IMR-90 (cell line): ENCODE data around the gene FIGLA. TPM values are rescaled to one million over a fixed set of nuclear protein-coding genes. Genes with fewer than 3 reads are reported as not detected.

Experiments
- ATAC-seq: fragments of 200-7000 bp; cut with Tn5 transposase; 2 replicates; pipeline ENCODE4 v1.9.1; 2020; ENCODE audit warnings: low read depth, mild to moderate bottlenecking, moderate library complexity
- BruUV-seq: library from RNA; stranded (reverse); fragments of 400-500 nt; replicated peaks from 2 replicates; lab custom pipeline; 2021; lab: Mats Ljungman, UMichigan
- CTCF ChIA-PET: fragments of 300-600 bp; formaldehyde crosslinking; extraction: SDS; loops from one replicate; lab custom pipeline; 2021; ENCODE audit warnings: antibody characterized with exemption; lab: Yijun Ruan, JAX
- POLR2A ChIA-PET: fragments of 300-600 bp; sonication (Branson Sonifier 250); formaldehyde crosslinking; loops from one replicate; lab custom pipeline; 2022; ENCODE audit warnings: antibody characterized with exemption; ENCODE audit not compliant: unreplicated experiment; lab: Charles Lee
- DNase-seq: peaks from one replicate; pipeline ENCODE4 v3.0.0; 2013
- H2AFZ ChIP-seq: replicated peaks from 2 replicates; pipeline ENCODE3; 2013; ENCODE audit warnings: low read length, mild to moderate bottlenecking; ENCODE audit not compliant: poor library complexity
- H2AK5ac ChIP-seq: 2 replicates; pipeline ENCODE4 v1.6.1; 2013; ENCODE audit warnings: low read depth, low read length, inconsistent platforms
- H2AK9ac ChIP-seq: replicated peaks from 2 replicates; pipeline ENCODE3; 2013; ENCODE audit warnings: mild to moderate bottlenecking, low read depth, low read length, moderate library complexity; ENCODE audit not compliant: poor library complexity
- H2BK120ac ChIP-seq: 2 replicates; pipeline ENCODE4 v1.6.1; 2013; ENCODE audit warnings: low read depth, low read length, inconsistent platforms
- H2BK15ac ChIP-seq: 3 replicates; pipeline ENCODE4 v1.6.1; 2013; ENCODE audit warnings: low read depth, low read length, inconsistent platforms
- H2BK20ac ChIP-seq: 2 replicates; pipeline ENCODE4 v1.6.1; 2013; ENCODE audit warnings: low read depth, mild to moderate bottlenecking, inconsistent platforms, low read length, moderate library complexity
- H2BK5ac ChIP-seq: 2 replicates; pipeline ENCODE4 v1.6.1; 2013; ENCODE audit warnings: mild to moderate bottlenecking, low read depth, low read length, inconsistent platforms; ENCODE audit not compliant: poor library complexity, severe bottlenecking
- H3K14ac ChIP-seq: replicated peaks from 2 replicates; pipeline ENCODE4 v1.6.1; 2013; ENCODE audit warnings: low read depth, low read length, inconsistent platforms
- H3K18ac ChIP-seq: 2 replicates; pipeline ENCODE4 v1.6.1; 2013; ENCODE audit warnings: low read depth, low read length, control low read depth
- H3K23ac ChIP-seq: 2 replicates; pipeline ENCODE4 v1.6.1; 2013; ENCODE audit warnings: low read depth, low read length, inconsistent platforms
- H3K27ac ChIP-seq: 2 replicates; pipeline ENCODE4 v1.5.1; 2013; ENCODE audit warnings: mild to moderate bottlenecking, control low read depth, low read length; ENCODE audit not compliant: insufficient read depth
- H3K27me3 ChIP-seq: 2 replicates; pipeline ENCODE4 v1.6.1; 2013; ENCODE audit warnings: low read length; ENCODE audit not compliant: control insufficient read depth, insufficient read depth
- H3K36me3 ChIP-seq: 2 replicates; pipeline ENCODE4 v1.6.1; 2013; ENCODE audit warnings: low read length, mixed read lengths; ENCODE audit not compliant: control insufficient read depth, insufficient read depth
- H3K4ac ChIP-seq: 2 replicates; pipeline ENCODE4 v1.6.1; 2013; ENCODE audit warnings: low read depth, low read length, inconsistent platforms
- H3K4me1 ChIP-seq: 2 replicates; pipeline ENCODE4 v1.6.1; 2013; ENCODE audit warnings: low read length, mixed read lengths; ENCODE audit not compliant: control insufficient read depth, insufficient read depth
- H3K4me2 ChIP-seq: 2 replicates; pipeline ENCODE4 v1.6.1; 2013; ENCODE audit warnings: low read depth, mild to moderate bottlenecking, control low read depth, low read length, moderate library complexity
- H3K4me3 ChIP-seq: 2 replicates; pipeline ENCODE4 v1.5.1; 2013; ENCODE audit warnings: low read depth, mild to moderate bottlenecking, control low read depth, low read length, moderate library complexity; ENCODE audit not compliant: insufficient read depth
- H3K56ac ChIP-seq: 2 replicates; pipeline ENCODE4 v1.6.1; 2013; ENCODE audit warnings: low read length, inconsistent platforms; ENCODE audit not compliant: insufficient read depth; ENCODE audit errors: extremely low read depth
- H3K79me1 ChIP-seq, 2 experiments: 2 replicates each; pipeline ENCODE4 v1.6.1; 2013; ENCODE audit warnings: low read length in 2 of 2, inconsistent platforms in 1 of 2, low read depth in 1 of 2
- H3K9ac ChIP-seq: 2 replicates; pipeline ENCODE4 v1.6.1; 2013; ENCODE audit warnings: low read depth, low read length, control low read depth
- H3K9me1 ChIP-seq: 2 replicates; pipeline ENCODE4 v1.6.1; 2013; ENCODE audit warnings: low read length, inconsistent platforms; ENCODE audit not compliant: insufficient read depth
- H3K9me3 ChIP-seq: 2 replicates; pipeline ENCODE4 v1.6.1; 2013; ENCODE audit warnings: low read length; ENCODE audit not compliant: control insufficient read depth, insufficient read depth
- H4K20me1 ChIP-seq: 2 replicates; pipeline ENCODE4 v1.6.1; 2013; ENCODE audit warnings: low read length, inconsistent platforms; ENCODE audit not compliant: insufficient read depth
- H4K5ac ChIP-seq: 2 replicates; pipeline ENCODE4 v1.6.1; 2013; ENCODE audit warnings: mild to moderate bottlenecking, low read depth, low read length, control low read depth
- H4K8ac ChIP-seq, 2 experiments: 2 replicates each; pipeline ENCODE4 v1.6.1; 2013; ENCODE audit warnings: low read depth in 2 of 2, low read length in 2 of 2, control low read depth in 1 of 2, inconsistent platforms in 1 of 2
- H4K91ac ChIP-seq: 2 replicates; pipeline ENCODE4 v1.6.1; 2013; ENCODE audit warnings: low read depth, low read length, inconsistent platforms; ENCODE audit not compliant: insufficient read depth
- BHLHE40 ChIP-seq: fragments of 150-350 bp; IDR thresholded peaks from 2 replicates; pipeline ENCODE4 v1.6.1; 2016; ENCODE audit warnings: mild to moderate bottlenecking, low read depth, low read length
- CEBPB ChIP-seq: IDR thresholded peaks from 2 replicates; pipeline ENCODE4 v1.6.1; 2012; ENCODE audit warnings: low read depth, low read length, improper control_type of control experiment
- CHD1 ChIP-seq: IDR thresholded peaks from 2 replicates; pipeline ENCODE4 v1.6.1; 2012; ENCODE audit warnings: low read depth, low read length, improper control_type of control experiment
- ELK1 ChIP-seq: fragments of 150-350 bp; IDR thresholded peaks from 2 replicates; pipeline ENCODE4 v1.6.1; 2016; ENCODE audit warnings: low read depth, mild to moderate bottlenecking, low read length, moderate library complexity, borderline replicate concordance
- MXI1 ChIP-seq: IDR thresholded peaks from 2 replicates; pipeline ENCODE4 v1.6.1; 2012; ENCODE audit warnings: low read depth, mild to moderate bottlenecking, low read length, moderate library complexity, borderline replicate concordance
- NFE2L2 ChIP-seq: fragments of 150-350 bp; IDR thresholded peaks from 2 replicates; pipeline ENCODE4 v1.6.1; 2016; ENCODE audit warnings: low read depth, mild to moderate bottlenecking, low read length
- RAD21 ChIP-seq: IDR thresholded peaks from 2 replicates; pipeline ENCODE4 v1.6.1; 2012; ENCODE audit warnings: low read length, improper control_type of control experiment
- RFX5 ChIP-seq: IDR thresholded peaks from 2 replicates; pipeline ENCODE4 v1.8.0; 2012; ENCODE audit warnings: low read depth, mild to moderate bottlenecking, low read length, moderate library complexity
- SMC3 ChIP-seq: fragments of 150-350 bp; IDR thresholded peaks from 2 replicates; pipeline ENCODE4 v1.6.1; 2016; ENCODE audit warnings: low read depth, mild to moderate bottlenecking, antibody characterized with exemption, low read length, moderate library complexity
- USF2 ChIP-seq: fragments of 150-350 bp; IDR thresholded peaks from 2 replicates; pipeline ENCODE4 v1.6.1; 2017; ENCODE audit warnings: mild to moderate bottlenecking, antibody characterized with exemption, low read length, low read depth
- WGBS, 2 experiments: methylation state at CpG; one replicate each; pipeline versions ENCODE4 v1.1.5 to v1.1.7; 2013; ENCODE audit warnings: missing lambda C conversion rate in 2 of 2; ENCODE audit not compliant: insufficient read length in 1 of 2; ENCODE audit errors: extremely low coverage in 2 of 2; 5-methylcytosine and 5-hydroxymethylcytosine counted together
- dilution Hi-C: fragments of 300-500 bp; cut with HindIII; formaldehyde crosslinking; loops from one replicate; pipeline ENCODE4 v1.14.3; 2018; ENCODE audit warnings: low sequenced_read_pairs; ENCODE audit not compliant: unreplicated experiment
- in situ Hi-C: fragments of 300-500 bp; cut with MboI; formaldehyde crosslinking; loops from 3 replicates; pipeline ENCODE4 v1.14.3; 2019; ENCODE audit warnings: low sequenced_read_pairs, inconsistent platforms, mixed read lengths
- intact Hi-C: fragments of 100-400 bp; cut with micrococcal nuclease; formaldehyde crosslinking; loops from 2 replicates; pipeline ENCODE4 v1.10.0; 2022
- polyA plus RNA-seq, 3 experiments: library from polyadenylated mRNA; depleted of rRNA; stranded (reverse); fragments of >200 nt; gene quantifications; 2 replicates each; pipeline ENCODE4 v1.2.3, GENCODE V29; 2012; ENCODE audit warnings: low replicate concordance in 1 of 3
- total RNA-seq: library from RNA; depleted of rRNA; stranded (reverse); fragments of >200 nt; gene quantifications from 2 replicates; pipeline ENCODE4 v1.2.3, GENCODE V29; 2012
- TF ChIP-seq, protein P1 (sequence below): conservative IDR thresholded peaks from 2 replicates; pipeline ENCODE4 v1.5.1; 2012; ENCODE audit warnings: mild to moderate bottlenecking, low read depth, low read length, improper control_type of control experiment

Gene FIGLA
- total and polyA plus RNA-seq, 2 of the 4 experiments (the other 2 are of a cell fraction): not detected

DNA sequence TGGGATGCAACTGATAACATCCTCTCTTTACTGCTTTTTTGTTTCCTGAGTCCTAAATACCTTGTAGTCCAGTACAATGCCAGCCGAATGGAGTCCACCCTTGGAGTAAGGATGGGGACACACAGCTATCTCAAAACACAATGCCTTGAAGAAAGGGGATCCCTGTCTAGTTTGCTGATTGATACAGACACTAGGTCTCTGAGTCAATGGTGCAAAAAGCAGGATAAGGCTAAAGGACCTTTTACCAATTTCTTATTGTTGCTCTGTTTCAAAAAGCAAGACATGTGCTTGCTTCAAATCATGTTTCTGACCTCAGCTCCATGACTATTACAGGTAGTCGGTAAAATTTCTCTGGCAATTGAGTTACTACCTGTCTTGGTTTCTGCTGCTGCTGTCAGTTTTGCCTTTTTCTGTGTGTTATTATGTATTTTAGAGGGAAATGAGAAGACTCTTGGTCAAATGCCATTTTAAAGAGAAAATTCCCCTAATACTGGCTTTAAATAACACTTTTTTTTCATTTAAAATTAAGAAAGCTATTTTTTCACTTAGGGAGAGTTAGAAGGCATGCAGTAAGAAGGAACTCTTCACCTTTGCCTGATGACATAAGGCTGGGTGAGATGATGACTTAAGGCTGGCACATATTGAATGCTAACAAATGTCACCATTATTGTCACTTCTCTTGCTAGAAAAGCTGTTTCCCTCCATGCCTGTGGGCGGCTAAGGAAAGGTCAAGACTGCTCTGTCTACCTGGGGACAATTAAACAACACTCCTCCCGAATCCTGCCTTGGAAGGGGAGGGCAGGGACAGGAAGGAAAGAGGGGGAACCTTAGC lies 4.9 kb upstream of the FIGLA start:
- Histone ChIP-seq H3K56ac (no peak overlapping the region), H2AK9ac (no peak overlapping the region), H4K5ac (no peak overlapping the region), H2BK5ac (no peak overlapping the region), H2BK15ac (no peak overlapping the region), H4K91ac (no peak overlapping the region), H2BK120ac (no peak overlapping the region), H3K23ac (no peak overlapping the region), H3K9me1 (no peaks in the 10 kb centered on the region), H3K79me1 (no peaks in the 10 kb centered on the region), H3K27me3 (peaks cover 13% of the 10 kb centered on the region), H4K8ac (no peak overlapping the region), H3K36me3 (no peaks in the 10 kb centered on the region), H2BK20ac (no peak overlapping the region), H3K9ac (no peak overlapping the region), H3K14ac (no peak overlapping the region), H3K27ac (no peak overlapping the region), H3K9me3 (no peaks in the 10 kb centered on the region), H3K4me2 (no peak overlapping the region), H3K4me1 (no peaks in the 10 kb centered on the region), H3K18ac (no peak overlapping the region), H4K20me1 (no peaks in the 10 kb centered on the region), H3K4me3 (no peak overlapping the region), H2AFZ (no peak overlapping the region), H2AK5ac (no peak overlapping the region), H3K4ac (no peak overlapping the region)
- intact Hi-C loops (no loop called here), dilution Hi-C loops (no loop called here), in situ Hi-C loops (no loop called here)
- no peak for TF ChIP-seq MXI1
- TF ChIP-seq SMC3: no peak
- no peak for TF ChIP-seq ELK1
- TF ChIP-seq NFE2L2: no peak
- no peak for TF ChIP-seq CHD1
- TF ChIP-seq CEBPB: no peak
- no peak for TF ChIP-seq RFX5
- TF ChIP-seq USF2: no peak
- no peak for TF ChIP-seq RAD21
- TF ChIP-seq BHLHE40: no peak
- TF ChIP-seq, protein P1, sequence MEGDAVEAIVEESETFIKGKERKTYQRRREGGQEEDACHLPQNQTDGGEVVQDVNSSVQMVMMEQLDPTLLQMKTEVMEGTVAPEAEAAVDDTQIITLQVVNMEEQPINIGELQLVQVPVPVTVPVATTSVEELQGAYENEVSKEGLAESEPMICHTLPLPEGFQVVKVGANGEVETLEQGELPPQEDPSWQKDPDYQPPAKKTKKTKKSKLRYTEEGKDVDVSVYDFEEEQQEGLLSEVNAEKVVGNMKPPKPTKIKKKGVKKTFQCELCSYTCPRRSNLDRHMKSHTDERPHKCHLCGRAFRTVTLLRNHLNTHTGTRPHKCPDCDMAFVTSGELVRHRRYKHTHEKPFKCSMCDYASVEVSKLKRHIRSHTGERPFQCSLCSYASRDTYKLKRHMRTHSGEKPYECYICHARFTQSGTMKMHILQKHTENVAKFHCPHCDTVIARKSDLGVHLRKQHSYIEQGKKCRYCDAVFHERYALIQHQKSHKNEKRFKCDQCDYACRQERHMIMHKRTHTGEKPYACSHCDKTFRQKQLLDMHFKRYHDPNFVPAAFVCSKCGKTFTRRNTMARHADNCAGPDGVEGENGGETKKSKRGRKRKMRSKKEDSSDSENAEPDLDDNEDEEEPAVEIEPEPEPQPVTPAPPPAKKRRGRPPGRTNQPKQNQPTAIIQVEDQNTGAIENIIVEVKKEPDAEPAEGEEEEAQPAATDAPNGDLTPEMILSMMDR: no peak
- CTCF ChIA-PET: no interaction called here
- POLR2A ChIA-PET: no interaction called here
- no peak for DNase-seq
- ATAC-seq: no peak
- no TSS peak for BruUV-seq
- no CpG with 5 or more reads among the region's 4 CpGs for WGBS, 2 experiments
